HG03342 (cell line): ENCODE results near the gene CAMTA2.
"Not testable (repeated sequence)": the region's sequence is repeated elsewhere in the genome, so short reads cannot be mapped to it uniquely, and the experiment has no call there.

Experiments used
- ATAC-seq: cut with Tn5 transposase; IDR thresholded peaks from one replicate; pipeline ENCODE4 v1.9.1; 2021; ENCODE audit warnings: mild to moderate bottlenecking, moderate library complexity; ENCODE audit not compliant: unreplicated experiment

CAMTA2 gene

GRCh38 chr17:4986951-4987766, at the start of gene CAMTA2:
CAMTA2 (minus strand) TSS chr17:4987675; CDS start chr17:4986222, 1,453 bp downstream.
- ATAC-seq, result peak; percentile 59

GRCh38 chr17:5035315-5035714, 47.8 kb upstream of the CAMTA2 start, which contains the start of gene SLC52A1:
SLC52A1 (minus strand) TSS chr17:5035426; CDS start chr17:5034606, 820 bp downstream.
- ATAC-seq, result no peak

DNA sequence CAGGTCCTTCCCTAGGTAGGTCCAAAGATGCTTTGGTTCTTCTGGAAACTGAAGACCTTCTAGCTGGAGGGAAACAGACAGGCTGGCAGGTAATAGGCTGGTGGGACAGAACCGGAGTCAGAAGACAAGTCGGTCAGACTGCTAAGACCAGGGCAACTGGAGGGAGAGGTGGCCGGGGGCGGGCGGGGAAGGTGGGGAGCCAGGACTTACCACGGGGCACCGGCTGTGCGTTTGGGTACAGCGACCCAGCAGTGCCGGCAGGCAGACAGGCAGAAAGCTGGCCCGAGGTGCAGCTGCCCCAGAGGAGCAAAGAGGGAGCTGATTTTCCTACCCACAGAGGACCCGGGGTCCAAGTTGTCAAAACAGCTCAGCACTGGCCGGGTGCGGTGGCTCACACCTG, 47.2 kb upstream of the CAMTA2 start:
- no peak for ATAC-seq

DNA sequence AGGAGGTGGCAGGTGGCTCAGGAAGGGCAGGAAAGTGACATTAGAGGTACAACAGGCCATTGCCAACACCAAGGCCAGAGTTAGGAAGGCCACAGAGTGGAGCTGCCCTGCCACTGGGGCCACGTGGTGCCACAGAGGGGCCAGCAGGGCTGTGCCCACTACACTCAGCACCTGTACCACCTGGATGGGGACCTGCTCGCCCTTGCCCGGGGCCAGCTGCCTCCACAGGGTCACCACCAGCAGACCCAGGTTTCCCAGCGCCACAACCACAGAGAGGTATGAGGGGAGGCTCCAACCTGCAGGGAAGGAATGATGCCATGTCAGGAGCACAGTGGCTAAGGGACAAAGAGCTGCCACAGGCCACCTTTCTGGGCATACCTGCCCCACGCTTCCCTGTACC, 46.6 kb upstream of the CAMTA2 start:
- no peak for ATAC-seq

DNA sequence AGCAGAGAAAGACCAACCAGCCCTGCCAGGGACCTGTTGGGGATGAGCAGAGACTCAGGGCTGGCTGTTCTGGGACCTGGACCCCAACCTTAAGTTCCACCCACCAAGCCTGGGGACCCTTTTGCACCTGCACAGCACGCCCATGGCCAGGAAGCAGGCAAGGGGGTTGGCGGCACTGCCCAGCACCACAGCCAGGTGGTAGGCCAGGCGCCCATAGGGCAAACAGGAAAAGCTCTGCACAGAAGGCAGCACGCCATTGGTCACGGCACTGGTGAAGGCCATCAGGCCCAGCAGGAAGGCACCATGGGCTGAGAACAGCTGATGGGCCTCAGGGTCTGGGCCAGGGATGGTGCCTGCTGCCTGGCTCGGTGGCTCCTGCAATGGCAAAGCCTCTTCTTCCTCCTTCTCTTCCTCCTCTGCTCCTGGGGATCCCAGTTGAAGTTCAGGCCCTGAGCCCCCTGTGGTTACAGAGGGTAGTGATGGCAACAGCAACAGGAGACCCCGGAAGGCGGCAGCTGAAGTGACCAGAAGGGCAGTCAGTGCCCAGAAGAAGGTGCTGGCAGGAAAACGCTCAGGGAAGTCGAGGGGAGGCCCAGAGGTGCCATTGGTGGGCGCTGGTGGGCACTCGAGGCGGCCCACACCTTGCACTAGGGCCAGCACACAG, 46.0 kb upstream of the CAMTA2 start:
- ATAC-seq, result no peak

- no peak for ATAC-seq
Measured at GRCh38 chr17:5032865-5033264, 45.4 kb upstream of the CAMTA2 start.

DNA sequence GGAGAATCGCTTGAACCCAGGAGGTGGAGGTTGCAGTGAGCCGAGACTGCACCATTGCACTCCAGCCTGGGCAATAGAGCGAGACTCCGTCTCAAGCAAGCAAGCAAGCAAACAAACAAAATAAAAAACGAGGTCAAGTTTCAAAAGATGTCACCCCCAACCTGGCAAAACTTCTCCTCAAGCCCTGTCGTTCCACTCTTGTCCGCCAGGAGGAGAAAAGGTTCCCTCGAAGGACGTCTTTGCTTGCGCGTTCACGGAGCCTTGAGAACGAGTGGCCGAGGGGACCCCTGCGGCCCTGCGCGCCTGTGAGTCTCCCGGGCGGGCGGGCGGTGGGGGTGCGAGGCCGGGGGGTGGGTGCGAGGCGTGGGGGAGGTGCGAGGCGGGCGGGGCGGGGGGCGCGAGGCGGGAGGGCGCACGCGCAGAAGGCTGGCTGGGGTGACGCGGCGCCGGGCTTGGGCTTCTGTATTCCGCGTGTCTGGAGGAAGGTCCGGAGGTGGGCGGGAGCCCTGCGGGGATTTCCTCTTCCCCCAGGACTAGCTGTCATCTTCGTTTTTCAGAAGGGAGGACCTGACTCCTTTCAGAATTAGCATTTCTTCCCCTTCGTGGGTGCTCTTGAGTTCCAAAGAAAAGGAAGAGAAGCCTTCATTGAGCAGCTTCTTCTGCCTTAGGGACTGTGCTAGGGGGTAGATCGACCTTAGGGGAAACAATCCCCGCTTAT, 44.0 kb upstream of the CAMTA2 start:
- peak; percentile 62 for ATAC-seq

GRCh38 chr17:5030168-5030567, 42.7 kb upstream of the CAMTA2 start:
- ATAC-seq, result not testable (repeated sequence)

GRCh38 chr17:5027916-5028315, 40.4 kb upstream of the CAMTA2 start:
- no peak for ATAC-seq

- ATAC-seq, result no peak
Measured at GRCh38 chr17:5027299-5027698, 39.8 kb upstream of the CAMTA2 start.

- ATAC-seq, result no peak
Measured at GRCh38 chr17:5024604-5025003, 37.1 kb upstream of the CAMTA2 start.

GRCh38 chr17:5023588-5024147, 36.2 kb upstream of the CAMTA2 start:
- no peak for ATAC-seq

- no peak for ATAC-seq
Measured at GRCh38 chr17:5022171-5022711, 34.8 kb upstream of the CAMTA2 start.

- no peak for ATAC-seq
Measured at GRCh38 chr17:5020502-5021023, 33.1 kb upstream of the CAMTA2 start.

DNA sequence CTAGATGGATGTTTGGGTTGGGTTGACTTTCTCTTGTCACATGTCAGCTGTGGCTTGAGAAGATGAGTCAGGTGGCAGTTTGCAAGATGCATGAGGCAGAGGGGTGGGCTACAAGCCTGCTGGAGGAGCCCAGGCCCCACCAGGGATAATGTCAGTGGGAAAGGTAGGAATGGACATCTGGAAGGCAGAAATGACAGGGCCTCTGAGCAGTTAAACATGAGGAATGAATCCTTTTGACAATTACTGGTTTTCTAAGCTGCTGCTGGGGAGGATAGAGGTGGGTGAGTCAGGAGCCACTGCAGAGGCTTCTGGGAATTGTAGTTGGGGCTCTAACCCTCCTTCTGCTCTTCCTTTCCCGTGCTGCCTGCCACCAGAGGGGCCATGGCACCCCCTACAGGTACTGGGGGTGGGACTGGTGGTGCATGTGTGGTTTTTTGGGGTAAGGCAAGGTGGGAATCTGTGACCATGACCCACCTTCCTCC, 32.0 kb upstream of the CAMTA2 start:
- ATAC-seq, result no peak

DNA sequence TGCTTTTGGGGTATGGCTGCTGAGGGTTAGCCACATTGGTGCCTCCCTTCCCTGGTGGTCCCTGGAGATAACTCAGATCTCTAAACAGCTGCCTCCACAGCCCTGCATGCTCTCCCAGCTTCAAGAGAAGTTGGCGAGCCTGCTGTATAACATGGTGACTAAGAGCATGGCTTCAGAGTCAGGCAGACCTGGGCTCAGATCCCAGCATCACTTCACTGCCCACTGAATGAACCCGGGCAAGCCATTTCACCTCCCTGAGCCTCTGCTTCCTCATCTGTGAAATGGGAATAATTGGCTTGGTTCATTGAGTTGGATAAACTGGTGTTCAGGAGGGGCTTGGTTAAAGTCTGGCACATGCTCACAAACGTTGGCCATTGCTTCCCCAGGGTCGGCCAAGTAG, 26.9 kb upstream of the CAMTA2 start:
- ATAC-seq, result no peak

GRCh38 chr17:5011928-5012327, 24.5 kb upstream of the CAMTA2 start:
- ATAC-seq, result no peak

DNA sequence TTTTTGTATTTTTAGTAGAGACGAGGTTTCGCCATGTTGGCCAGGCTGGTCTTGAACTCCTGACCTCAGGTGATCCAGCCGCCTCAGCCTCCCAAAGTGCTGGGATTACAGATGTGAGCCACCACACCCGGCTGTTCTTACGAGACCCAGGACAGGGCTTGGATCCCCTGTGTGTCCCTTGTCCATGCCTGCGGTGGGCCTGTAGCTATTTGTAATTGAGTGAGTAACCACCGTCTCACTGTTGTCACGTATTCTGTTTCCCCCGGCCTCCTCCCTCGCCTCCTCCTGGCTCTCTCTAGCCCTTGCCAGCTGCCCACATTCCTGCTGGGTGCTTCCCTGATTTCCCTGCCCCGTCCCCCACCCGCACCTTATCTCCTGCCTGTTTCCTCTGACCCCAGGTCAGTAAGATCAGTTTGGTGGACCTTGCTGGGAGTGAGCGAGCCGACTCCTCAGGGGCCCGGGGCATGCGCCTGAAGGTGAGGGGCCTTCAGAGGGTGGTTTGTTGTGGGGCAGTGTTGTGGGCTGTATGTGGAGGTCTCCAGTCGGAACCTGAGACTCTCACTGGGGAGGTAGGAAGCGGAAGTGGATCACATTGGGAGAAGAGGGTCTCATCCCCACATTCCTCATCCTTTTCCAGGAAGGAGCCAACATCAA, 15.9 kb upstream of the CAMTA2 start:
- no peak for ATAC-seq

DNA sequence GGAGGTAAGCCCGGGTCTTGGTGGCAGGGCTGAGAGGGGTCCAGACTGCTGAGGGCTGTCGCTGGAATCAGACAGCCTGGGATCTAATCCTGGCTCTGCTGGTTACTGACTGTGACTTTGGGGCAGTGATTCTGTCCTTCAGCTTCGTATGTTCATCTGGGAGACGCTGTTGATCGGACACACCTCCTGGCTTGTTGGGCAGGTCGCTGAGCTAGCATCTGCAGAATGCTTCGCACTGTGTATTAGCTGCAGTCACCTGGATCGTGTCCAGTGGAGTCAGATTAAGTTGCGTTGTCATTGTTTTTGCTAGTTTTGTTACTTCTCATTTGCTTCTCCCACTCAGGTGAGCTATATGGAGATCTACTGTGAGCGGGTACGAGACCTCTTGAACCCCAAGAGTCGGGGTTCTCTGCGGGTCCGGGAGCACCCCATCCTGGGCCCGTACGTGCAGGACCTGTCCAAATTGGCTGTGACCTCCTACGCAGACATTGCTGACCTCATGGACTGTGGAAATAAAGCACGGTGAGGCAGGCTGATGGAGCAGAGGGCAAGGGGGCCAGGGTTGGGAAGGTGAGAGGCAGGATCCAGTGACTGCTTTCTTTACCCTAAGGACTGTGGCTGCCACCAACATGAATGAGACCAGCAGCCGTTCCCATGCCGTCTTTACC, 14.8 kb upstream of the CAMTA2 start:
- ATAC-seq, result no peak

GRCh38 chr17:5000237-5000639, 12.8 kb upstream of the CAMTA2 start:
- no peak for ATAC-seq
